Measurements from ENCODE around the gene NCAM2. TPM values are rescaled to one million over a fixed set of nuclear protein-coding genes. Genes with fewer than 3 reads are reported as not detected.

Gene NCAM2
- total RNA-seq, 1 experiment from 2014 or later, result 2.4 TPM

DNA sequence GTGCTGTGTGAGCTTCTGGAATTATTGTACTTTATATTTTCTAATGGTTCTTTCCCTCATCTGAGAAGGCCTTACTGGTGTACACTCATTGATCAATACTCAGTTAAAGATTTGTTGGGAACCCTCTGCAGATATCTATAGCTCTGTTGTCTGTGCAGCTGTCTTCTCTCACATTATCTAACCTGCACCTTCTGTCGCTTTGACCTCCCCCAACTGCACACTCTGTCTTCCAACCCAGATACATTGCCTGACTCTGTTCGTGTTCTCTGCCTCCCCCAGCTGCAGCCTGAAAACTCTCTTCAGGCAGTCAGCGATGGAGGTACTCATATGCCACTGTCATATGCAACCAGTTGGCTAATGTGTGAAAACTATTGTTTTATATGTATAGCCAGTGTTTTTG is 334.3 kb downstream of the NCAM2 start:
- intact Hi-C loops (cut with micrococcal nuclease), result no loop called here
- no peak for ATAC-seq
- CTCF ChIA-PET, result no interaction called here
- H3K4me1 ChIP-seq (ENCODE audit: insufficient read depth, low read length), result no peaks in the 10 kb centered on the region
- H3K27me3 ChIP-seq (ENCODE audit: low read length), result no peaks in the 10 kb centered on the region
- H3K4me2 ChIP-seq (ENCODE audit: low read length), result no peak overlapping the region
- no peak overlapping the region for H3K9ac ChIP-seq (ENCODE audit: low read length)
- no peaks in the 10 kb centered on the region for H3K36me3 ChIP-seq (ENCODE audit: low read depth, low read length)
- BruUV-seq (replicated peaks), result no TSS peak
- no peak overlapping the region for H3K27ac ChIP-seq (ENCODE audit: low read length)
- POLR2A ChIA-PET (ENCODE audit: unreplicated experiment), result no interaction called here
- no peak for TF ChIP-seq EZH2 (IDR thresholded peaks at IDR 0.05; ENCODE audit: low read length, unreplicated experiment)
- H3K9me2 ChIP-seq (replicated peaks; ENCODE audit: low read length), result no peaks in the 10 kb centered on the region
- H3F3A ChIP-seq (ENCODE audit: low read length, unreplicated experiment), result no peaks in the 10 kb centered on the region
- no peaks in the 10 kb centered on the region for H3K9me3 ChIP-seq (ENCODE audit: low read length)
- DNase-seq, result no peak
- no peaks in the 10 kb centered on the region for H4K20me1 ChIP-seq (ENCODE audit: low read length)
- H3K4me3 ChIP-seq (ENCODE audit: low read length), result no peak overlapping the region
- H3K79me2 ChIP-seq (ENCODE audit: low read length), result no peaks in the 10 kb centered on the region
- no peak overlapping the region for H2AFZ ChIP-seq (ENCODE audit: low read length)

DNA sequence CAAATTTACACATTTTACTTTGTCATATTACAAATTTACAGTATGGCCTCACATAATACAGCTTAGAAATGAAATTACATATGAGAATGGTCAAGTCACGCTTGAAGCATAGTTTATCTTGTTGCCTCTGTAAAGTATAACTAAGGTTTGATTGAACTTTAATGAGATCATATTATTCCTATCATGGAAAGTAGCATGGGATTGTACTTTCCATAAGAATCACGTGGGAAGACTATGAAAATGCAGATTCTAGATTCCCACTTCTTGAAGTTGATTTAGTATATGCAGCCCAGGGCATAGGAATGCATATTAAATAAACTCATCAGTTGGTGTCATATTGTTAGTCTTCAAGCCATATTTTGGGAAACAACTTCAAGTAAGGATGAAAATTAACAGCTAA is 342.8 kb downstream of the NCAM2 start:
- H3K4me3 ChIP-seq (ENCODE audit: low read length), result no peak overlapping the region
- H3K9me2 ChIP-seq (replicated peaks; ENCODE audit: low read length), result no peaks in the 10 kb centered on the region
- CTCF ChIA-PET, result no interaction called here
- TF ChIP-seq EZH2 (IDR thresholded peaks at IDR 0.05; ENCODE audit: low read length, unreplicated experiment), result no peak
- no peak overlapping the region for H2AFZ ChIP-seq (ENCODE audit: low read length)
- intact Hi-C loops (cut with micrococcal nuclease), result no loop called here
- no peak for ATAC-seq
- no TSS peak for BruUV-seq (replicated peaks)
- no peaks in the 10 kb centered on the region for H3K4me1 ChIP-seq (ENCODE audit: insufficient read depth, low read length)
- no peaks in the 10 kb centered on the region for H3F3A ChIP-seq (ENCODE audit: low read length, unreplicated experiment)
- POLR2A ChIA-PET (ENCODE audit: unreplicated experiment), result no interaction called here
- H4K20me1 ChIP-seq (ENCODE audit: low read length), result no peaks in the 10 kb centered on the region
- peaks cover 14% of the 10 kb centered on the region; the same call in 1 of the 2 replicates for H3K9me3 ChIP-seq (ENCODE audit: low read length)
- no peak overlapping the region for H3K27ac ChIP-seq (ENCODE audit: low read length)
- H3K79me2 ChIP-seq (ENCODE audit: low read length), result no peaks in the 10 kb centered on the region
- H3K9ac ChIP-seq (ENCODE audit: low read length), result no peak overlapping the region
- H3K36me3 ChIP-seq (ENCODE audit: low read depth, low read length), result no peaks in the 10 kb centered on the region
- no peak overlapping the region for H3K4me2 ChIP-seq (ENCODE audit: low read length)
- no peaks in the 10 kb centered on the region for H3K27me3 ChIP-seq (ENCODE audit: low read length)
- no peak for DNase-seq

DNA sequence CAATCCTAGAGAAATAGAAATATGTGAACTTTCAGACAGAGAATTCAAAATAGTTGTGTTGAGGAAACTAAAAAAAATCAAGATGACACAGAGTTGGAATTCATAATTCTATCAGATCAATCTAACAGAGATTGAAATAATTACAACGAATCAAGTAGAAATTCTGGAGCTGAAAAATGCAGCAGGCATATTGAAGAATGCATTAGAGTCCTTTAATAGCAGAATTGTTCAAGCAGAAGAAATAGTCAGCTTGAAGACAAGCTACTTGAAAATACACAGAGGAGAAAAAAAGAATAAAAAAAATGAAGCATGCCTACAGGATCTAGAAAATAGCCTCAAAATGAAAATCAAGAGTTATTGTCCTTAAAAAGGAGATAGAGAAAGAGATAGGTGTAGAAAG is 347.1 kb downstream of the NCAM2 start:
- BruUV-seq (replicated peaks), result no TSS peak
- Histone ChIP-seq H3K36me3 (ENCODE audit: low read depth, low read length) (no peaks in the 10 kb centered on the region), H3K4me2 (ENCODE audit: low read length) (no peak overlapping the region), H3K27ac (ENCODE audit: low read length) (no peak overlapping the region), H3K9me2 (replicated peaks; ENCODE audit: low read length) (no peaks in the 10 kb centered on the region), H3K4me1 (ENCODE audit: insufficient read depth, low read length) (no peaks in the 10 kb centered on the region), H3K9me3 (ENCODE audit: low read length) (peaks cover 32% of the 10 kb centered on the region; the same call in 1 of the 2 replicates), H4K20me1 (ENCODE audit: low read length) (no peaks in the 10 kb centered on the region), H3K9ac (ENCODE audit: low read length) (no peak overlapping the region), H2AFZ (ENCODE audit: low read length) (no peak overlapping the region), H3K79me2 (ENCODE audit: low read length) (no peaks in the 10 kb centered on the region), H3K27me3 (ENCODE audit: low read length) (no peaks in the 10 kb centered on the region), H3K4me3 (ENCODE audit: low read length) (no peak overlapping the region), H3F3A (ENCODE audit: low read length, unreplicated experiment) (no peaks in the 10 kb centered on the region)
- CTCF ChIA-PET, result no interaction called here
- DNase-seq, result no peak
- ATAC-seq, result no peak
- intact Hi-C loops (cut with micrococcal nuclease), result no loop called here
- POLR2A ChIA-PET (ENCODE audit: unreplicated experiment), result no interaction called here
- TF ChIP-seq EZH2 (IDR thresholded peaks at IDR 0.05; ENCODE audit: low read length, unreplicated experiment) (no peak), EZH2phosphoT487 (IDR thresholded peaks at IDR 0.05; ENCODE audit: borderline replicate concordance, low read length) (no peak)
- TF ChIP-seq, protein P1, sequence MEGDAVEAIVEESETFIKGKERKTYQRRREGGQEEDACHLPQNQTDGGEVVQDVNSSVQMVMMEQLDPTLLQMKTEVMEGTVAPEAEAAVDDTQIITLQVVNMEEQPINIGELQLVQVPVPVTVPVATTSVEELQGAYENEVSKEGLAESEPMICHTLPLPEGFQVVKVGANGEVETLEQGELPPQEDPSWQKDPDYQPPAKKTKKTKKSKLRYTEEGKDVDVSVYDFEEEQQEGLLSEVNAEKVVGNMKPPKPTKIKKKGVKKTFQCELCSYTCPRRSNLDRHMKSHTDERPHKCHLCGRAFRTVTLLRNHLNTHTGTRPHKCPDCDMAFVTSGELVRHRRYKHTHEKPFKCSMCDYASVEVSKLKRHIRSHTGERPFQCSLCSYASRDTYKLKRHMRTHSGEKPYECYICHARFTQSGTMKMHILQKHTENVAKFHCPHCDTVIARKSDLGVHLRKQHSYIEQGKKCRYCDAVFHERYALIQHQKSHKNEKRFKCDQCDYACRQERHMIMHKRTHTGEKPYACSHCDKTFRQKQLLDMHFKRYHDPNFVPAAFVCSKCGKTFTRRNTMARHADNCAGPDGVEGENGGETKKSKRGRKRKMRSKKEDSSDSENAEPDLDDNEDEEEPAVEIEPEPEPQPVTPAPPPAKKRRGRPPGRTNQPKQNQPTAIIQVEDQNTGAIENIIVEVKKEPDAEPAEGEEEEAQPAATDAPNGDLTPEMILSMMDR (conservative IDR thresholded peaks at IDR 0.05; ENCODE audit: low read depth, low read length), result no peak

DNA sequence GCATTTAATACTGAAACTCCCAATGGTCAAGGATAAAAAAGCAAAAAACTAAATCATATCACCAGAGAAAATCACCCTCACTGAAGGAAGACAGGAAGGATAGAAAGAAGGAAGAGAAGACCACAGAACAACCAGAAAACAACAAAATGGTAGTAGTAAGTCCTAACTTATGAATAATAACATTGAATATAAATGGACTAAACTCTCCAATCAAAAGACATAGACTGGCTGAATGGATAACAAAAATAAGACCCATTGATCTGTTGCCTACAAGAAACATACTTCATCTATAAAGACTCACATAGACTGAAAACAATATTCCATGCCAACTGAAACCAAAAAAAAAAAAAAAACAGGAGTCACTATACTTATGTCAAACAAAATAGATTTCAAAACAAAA is 347.7 kb downstream of the NCAM2 start:
- no peaks in the 10 kb centered on the region for H3K79me2 ChIP-seq (ENCODE audit: low read length)
- no peak overlapping the region for H3K27ac ChIP-seq (ENCODE audit: low read length)
- H3K4me3 ChIP-seq (ENCODE audit: low read length), result no peak overlapping the region
- BruUV-seq (replicated peaks), result no TSS peak
- peaks cover 32% of the 10 kb centered on the region; the same call in 1 of the 2 replicates for H3K9me3 ChIP-seq (ENCODE audit: low read length)
- ATAC-seq (no peak), DNase-seq (no peak)
- no peak overlapping the region for H3K9ac ChIP-seq (ENCODE audit: low read length)
- no peaks in the 10 kb centered on the region for H3K9me2 ChIP-seq (replicated peaks; ENCODE audit: low read length)
- H4K20me1 ChIP-seq (ENCODE audit: low read length), result no peaks in the 10 kb centered on the region
- no peaks in the 10 kb centered on the region for H3F3A ChIP-seq (ENCODE audit: low read length, unreplicated experiment)
- POLR2A ChIA-PET (ENCODE audit: unreplicated experiment), result no interaction called here
- CTCF ChIA-PET, result no interaction called here
- no peaks in the 10 kb centered on the region for H3K36me3 ChIP-seq (ENCODE audit: low read depth, low read length)
- H3K27me3 ChIP-seq (ENCODE audit: low read length), result no peaks in the 10 kb centered on the region
- H3K4me1 ChIP-seq (ENCODE audit: insufficient read depth, low read length), result no peaks in the 10 kb centered on the region
- H2AFZ ChIP-seq (ENCODE audit: low read length), result no peak overlapping the region
- no peak overlapping the region for H3K4me2 ChIP-seq (ENCODE audit: low read length)
- TF ChIP-seq, protein P1 (conservative IDR thresholded peaks at IDR 0.05; ENCODE audit: low read depth, low read length), result no peak
- TF ChIP-seq EZH2phosphoT487 (IDR thresholded peaks at IDR 0.05; ENCODE audit: borderline replicate concordance, low read length) (no peak), EZH2 (IDR thresholded peaks at IDR 0.05; ENCODE audit: low read length, unreplicated experiment) (no peak)
- intact Hi-C loops (cut with micrococcal nuclease), result no loop called here

Data from PC-3 (cell line).